RWPE2 (cell line): ENCODE measurements around the gene CNBD2.

Experiments used
- ATAC-seq: fragments of 200-7000 bp; cut with Tn5 transposase; 3 replicates; pipeline ENCODE4 v1.9.1; 2021; ENCODE audit warnings: low read depth
- DNase-seq: peaks from one replicate; pipeline ENCODE4 v3.0.0-alpha.2; 2020; ENCODE audit warnings: low spot score
- H3K27ac ChIP-seq: fragments of 450-650 bp; 2 replicates; pipeline ENCODE4 v1.5.1; 2017; ENCODE audit warnings: mild to moderate bottlenecking; ENCODE audit not compliant: poor library complexity, severe bottlenecking
- H3K27me3 ChIP-seq: fragments of 250-450 bp; sonication (Bioruptor Pico); 2 replicates; pipeline ENCODE4 v1.5.1; 2021; ENCODE audit warnings: mild to moderate bottlenecking, moderate library complexity; ENCODE audit not compliant: insufficient read depth, poor library complexity, severe bottlenecking
- H3K36me3 ChIP-seq: fragments of 250-450 bp; sonication (Bioruptor Pico); 2 replicates; pipeline ENCODE4 v1.5.1; 2020; ENCODE audit warnings: low read depth, mild to moderate bottlenecking, moderate library complexity
- H3K4me1 ChIP-seq: fragments of 250-450 bp; sonication (Bioruptor Pico); 2 replicates; pipeline ENCODE4 v1.5.1; 2021; ENCODE audit warnings: mild to moderate bottlenecking, moderate library complexity; ENCODE audit not compliant: insufficient read depth, poor library complexity, severe bottlenecking
- H3K4me3 ChIP-seq: fragments of 250-450 bp; sonication (Bioruptor Pico); 2 replicates; pipeline ENCODE4 v1.5.1; 2021; ENCODE audit warnings: mild to moderate bottlenecking, moderate library complexity; ENCODE audit not compliant: severe bottlenecking
- H3K9me3 ChIP-seq: fragments of 250-450 bp; sonication (Bioruptor Pico); 2 replicates; pipeline ENCODE4 v1.5.1; 2021; ENCODE audit warnings: mild to moderate bottlenecking, moderate library complexity; ENCODE audit not compliant: severe bottlenecking
- TF ChIP-seq, protein P1 (sequence below): fragments of 450-650 bp; IDR thresholded peaks from one replicate; pipeline ENCODE4 v1.5.1; 2017; ENCODE audit warnings: mild to moderate bottlenecking, moderate library complexity; ENCODE audit not compliant: poor library complexity, severe bottlenecking

The CNBD2 gene

DNA sequence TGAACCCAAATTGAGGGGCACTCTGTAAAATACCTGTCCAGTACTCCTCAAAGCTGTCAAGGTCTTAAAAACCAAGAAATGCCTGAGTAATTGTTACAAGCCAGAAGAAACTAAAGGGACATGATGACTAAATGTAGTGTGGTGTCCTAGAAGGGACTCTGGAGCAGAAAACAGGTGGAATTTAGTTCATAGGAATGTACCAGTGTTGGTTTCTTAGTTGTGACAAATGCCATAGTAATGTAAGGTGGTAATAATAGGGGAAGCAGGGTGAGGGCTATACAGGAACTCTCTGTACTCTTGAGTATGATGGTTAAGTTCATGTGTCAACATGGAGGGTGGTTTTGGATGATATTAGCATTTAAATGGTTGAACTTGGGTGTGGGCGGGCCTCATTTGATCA is 92.3 kb downstream of the CNBD2 start:
- Histone ChIP-seq H3K27me3 (no peaks in the 10 kb centered on the region), H3K9me3 (no peaks in the 10 kb centered on the region), H3K4me1 (no peaks in the 10 kb centered on the region), H3K4me3 (no peak overlapping the region), H3K27ac (no peak overlapping the region), H3K36me3 (no peaks in the 10 kb centered on the region)
- DNase-seq (no peak), ATAC-seq (no peak)
- TF ChIP-seq, protein P1, sequence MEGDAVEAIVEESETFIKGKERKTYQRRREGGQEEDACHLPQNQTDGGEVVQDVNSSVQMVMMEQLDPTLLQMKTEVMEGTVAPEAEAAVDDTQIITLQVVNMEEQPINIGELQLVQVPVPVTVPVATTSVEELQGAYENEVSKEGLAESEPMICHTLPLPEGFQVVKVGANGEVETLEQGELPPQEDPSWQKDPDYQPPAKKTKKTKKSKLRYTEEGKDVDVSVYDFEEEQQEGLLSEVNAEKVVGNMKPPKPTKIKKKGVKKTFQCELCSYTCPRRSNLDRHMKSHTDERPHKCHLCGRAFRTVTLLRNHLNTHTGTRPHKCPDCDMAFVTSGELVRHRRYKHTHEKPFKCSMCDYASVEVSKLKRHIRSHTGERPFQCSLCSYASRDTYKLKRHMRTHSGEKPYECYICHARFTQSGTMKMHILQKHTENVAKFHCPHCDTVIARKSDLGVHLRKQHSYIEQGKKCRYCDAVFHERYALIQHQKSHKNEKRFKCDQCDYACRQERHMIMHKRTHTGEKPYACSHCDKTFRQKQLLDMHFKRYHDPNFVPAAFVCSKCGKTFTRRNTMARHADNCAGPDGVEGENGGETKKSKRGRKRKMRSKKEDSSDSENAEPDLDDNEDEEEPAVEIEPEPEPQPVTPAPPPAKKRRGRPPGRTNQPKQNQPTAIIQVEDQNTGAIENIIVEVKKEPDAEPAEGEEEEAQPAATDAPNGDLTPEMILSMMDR: no peak

DNA sequence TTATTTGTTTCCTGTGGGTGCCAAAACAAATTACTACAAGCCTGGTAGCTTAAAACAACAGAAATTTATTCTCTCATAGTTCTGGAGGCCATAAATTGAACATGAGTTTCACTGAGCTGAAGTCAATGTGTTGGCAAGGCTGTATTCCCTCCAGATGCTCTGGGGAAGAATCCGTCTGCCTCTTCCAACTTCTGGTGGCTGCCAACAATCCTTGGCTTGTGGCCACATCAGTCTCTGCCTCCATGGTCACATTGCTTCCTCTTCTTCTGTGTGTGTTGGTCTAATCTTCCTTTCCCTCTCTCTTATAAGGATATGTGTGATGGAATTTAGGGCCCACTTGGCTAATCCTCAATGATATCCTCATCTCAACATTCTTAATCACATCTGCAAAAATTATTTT is 93.4 kb downstream of the CNBD2 start:
- Histone ChIP-seq H3K36me3 (no peaks in the 10 kb centered on the region), H3K4me3 (no peak overlapping the region), H3K4me1 (no peaks in the 10 kb centered on the region), H3K9me3 (no peaks in the 10 kb centered on the region), H3K27me3 (no peaks in the 10 kb centered on the region), H3K27ac (no peak overlapping the region)
- no peak for DNase-seq
- ATAC-seq: no peak
- TF ChIP-seq, protein P1: no peak

DNA sequence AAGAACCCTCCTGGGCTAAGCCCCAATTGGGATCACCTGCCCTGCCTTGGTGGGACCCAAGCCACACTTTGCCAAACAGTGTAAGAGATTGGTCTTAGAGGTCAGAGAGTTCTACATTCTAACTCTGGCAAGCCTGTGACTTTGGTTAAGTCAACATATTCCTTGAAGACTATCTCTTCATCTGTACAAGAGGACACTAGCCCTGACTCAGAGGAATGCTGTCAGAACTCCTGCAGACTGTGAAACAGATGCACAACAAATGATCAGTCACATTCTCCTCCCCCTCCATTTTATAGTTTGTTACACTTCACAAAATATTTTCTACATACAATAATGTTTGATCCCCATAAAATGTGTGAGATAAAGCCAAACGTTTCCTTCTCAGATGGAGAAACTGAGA is 94.4 kb downstream of the CNBD2 start:
- Histone ChIP-seq H3K36me3 (no peaks in the 10 kb centered on the region), H3K4me3 (no peak overlapping the region), H3K4me1 (no peaks in the 10 kb centered on the region), H3K9me3 (no peaks in the 10 kb centered on the region), H3K27ac (no peak overlapping the region), H3K27me3 (no peaks in the 10 kb centered on the region)
- ATAC-seq (no peak), DNase-seq (no peak)
- TF ChIP-seq, protein P1: no peak

DNA sequence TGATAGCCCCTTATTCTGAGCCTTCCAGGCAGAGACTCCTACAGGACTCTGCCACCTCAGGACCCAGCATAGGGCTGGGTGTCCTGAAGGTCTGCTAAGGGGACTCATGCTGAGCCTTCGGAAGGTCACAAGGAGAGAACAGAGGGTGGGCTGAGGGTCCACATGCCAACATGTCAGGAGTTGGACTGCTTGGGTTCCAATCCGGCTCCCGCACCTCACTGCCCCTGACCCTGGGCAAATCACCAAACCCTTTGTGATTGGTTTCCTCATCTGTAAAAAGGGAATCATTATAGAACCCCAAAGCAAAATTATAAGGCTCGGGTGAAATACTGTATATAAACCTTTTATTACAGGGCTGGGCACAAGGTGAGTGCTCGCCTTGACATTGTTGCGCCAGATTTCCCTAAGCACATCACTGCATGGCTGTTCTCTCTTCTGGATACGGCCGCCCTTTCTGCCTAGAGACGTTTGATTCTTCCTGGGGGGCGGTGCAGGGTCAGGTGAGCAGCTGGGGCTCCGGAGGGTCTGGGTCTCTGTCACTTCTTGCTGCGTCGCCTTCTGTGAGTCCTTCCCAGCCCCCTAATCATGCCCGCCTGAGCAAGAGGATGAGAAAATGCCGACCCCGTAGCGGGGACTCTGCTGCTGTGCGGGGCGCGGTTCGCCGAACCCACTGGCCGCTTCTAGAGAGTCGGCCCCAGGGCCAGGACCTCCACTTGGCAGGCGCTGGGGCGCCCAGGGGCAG is 95.7 kb downstream of the CNBD2 start:
- TF ChIP-seq, protein P1: no peak
- Histone ChIP-seq H3K27me3 (no peaks in the 10 kb centered on the region), H3K9me3 (no peaks in the 10 kb centered on the region), H3K27ac (no peak overlapping the region), H3K4me1 (no peaks in the 10 kb centered on the region), H3K4me3 (peak overlapping the region; percentile 45), H3K36me3 (no peaks in the 10 kb centered on the region)
- ATAC-seq: peak; percentile 1
- peak; percentile 62 for DNase-seq

DNA sequence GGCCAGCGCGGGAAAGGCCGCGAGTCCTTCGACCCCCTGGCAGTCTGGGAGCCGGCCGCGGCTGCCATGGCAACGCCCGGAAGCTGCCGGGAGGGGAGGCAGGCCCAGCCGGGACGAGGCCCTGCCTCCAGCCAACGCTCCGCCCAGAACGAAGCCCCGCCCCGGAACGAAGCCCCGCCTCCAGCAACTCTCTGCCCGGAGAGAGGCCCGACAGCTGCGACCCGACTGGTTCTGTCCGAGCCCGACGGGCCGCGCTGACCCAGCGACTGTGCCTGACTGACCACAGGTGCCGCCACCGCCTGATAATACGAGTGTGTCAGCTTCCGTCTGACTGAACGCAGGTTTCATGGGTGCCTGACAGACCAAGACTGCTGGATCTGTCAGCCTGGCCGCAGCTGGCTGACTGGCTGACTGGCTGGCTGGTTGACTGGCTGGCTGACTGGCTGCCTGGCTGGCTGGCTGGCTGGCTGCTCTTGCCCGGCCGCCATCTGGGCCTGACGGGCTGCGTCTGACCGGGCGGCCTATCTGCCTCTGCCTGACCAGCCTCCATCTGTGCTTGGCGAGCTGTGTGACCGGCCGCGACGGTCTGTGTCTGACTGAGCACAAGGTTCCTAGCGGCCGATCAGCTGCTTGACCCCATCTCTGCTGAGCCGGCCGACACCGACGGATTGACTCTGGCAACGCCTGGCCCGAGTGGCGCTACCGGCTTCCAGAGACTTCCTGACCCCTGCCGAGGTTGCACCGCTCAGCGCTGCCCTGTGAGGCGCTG is 96.5 kb downstream of the CNBD2 start:
- Histone ChIP-seq H3K36me3 (no peaks in the 10 kb centered on the region), H3K27me3 (no peaks in the 10 kb centered on the region), H3K27ac (no peak overlapping the region), H3K9me3 (no peaks in the 10 kb centered on the region), H3K4me3 (peak overlapping the region; percentile 45), H3K4me1 (no peaks in the 10 kb centered on the region)
- peak; percentile 93 for ATAC-seq
- DNase-seq: peak; percentile 96
- TF ChIP-seq, protein P1: no peak
